Activated T-helper 1 cell treated with Interleukin-2 at 50 U/mL for 16 hours (primary cell): Measurements from ENCODE around the gene STXBP2.

ENCODE experiments used
- DNase-seq: peaks from one replicate; pipeline ENCODE4 v3.0.0-alpha.2; 2020; ENCODE audit warnings: low read depth

Gene STXBP2

GRCh38 chr19:7679771-7680605, 43.1 kb downstream of the STXBP2 start:
- no peak for DNase-seq

GRCh38 chr19:7680606-7681339, 43.9 kb downstream of the STXBP2 start, which contains the start of gene TRAPPC5:
Gene TRAPPC5 (plus strand): TSS chr19:7680833. CDS start chr19:7682254, 1,421 bp downstream.
- peak; percentile 86 for DNase-seq

GRCh38 chr19:7681340-7682174, 44.6 kb downstream of the STXBP2 start:
- DNase-seq = peak; percentile 62

- no peak for DNase-seq
These were observed 45.4 kb downstream of the STXBP2 start for GRCh38 chr19:7682175-7682855.

- no peak for DNase-seq
These were observed 48.9 kb downstream of the STXBP2 start for GRCh38 chr19:7685546-7686445.

GRCh38 chr19:7687177-7687576, 50.3 kb downstream of the STXBP2 start:
- DNase-seq = no peak

GRCh38 chr19:7689165-7689564, 52.3 kb downstream of the STXBP2 start:
- DNase-seq = no peak

- no peak for DNase-seq
These were observed 53.9 kb downstream of the STXBP2 start for GRCh38 chr19:7690779-7691258.

- DNase-seq = no peak
These were observed 54.6 kb downstream of the STXBP2 start for GRCh38 chr19:7691497-7691896.

GRCh38 chr19:7692417-7693088, 55.6 kb downstream of the STXBP2 start:
- no peak for DNase-seq

GRCh38 chr19:7694499-7694898, 57.6 kb downstream of the STXBP2 start:
- no peak for DNase-seq
